H1 (cell line): ENCODE results near the gene KLHL3. TPM values are rescaled to one million over a fixed set of nuclear protein-coding genes. Genes with fewer than 3 reads are reported as not detected.

ENCODE experiments used
- BACH1 ChIP-seq: IDR thresholded peaks from 2 replicates; pipeline ENCODE4 v1.6.1; 2012; ENCODE audit warnings: low read length, improper control_type of control experiment
- CHD1 ChIP-seq: IDR thresholded peaks from 2 replicates; pipeline ENCODE4 v1.6.1; 2012; ENCODE audit warnings: low read depth, low read length, improper control_type of control experiment
- JUND ChIP-seq: IDR thresholded peaks from 2 replicates; pipeline ENCODE4 v1.6.1; 2011; ENCODE audit warnings: mild to moderate bottlenecking, improper control_type of control experiment, low read length
- POLR2A ChIP-seq, 2 experiments: IDR thresholded peaks; 1 replicate in 1 of 2; 2 replicates in 1 of 2; pipeline ENCODE4 v1.6.1; 2011; ENCODE audit warnings: low read depth in 2 of 2, low read length in 2 of 2, mild to moderate bottlenecking in 2 of 2; ENCODE audit errors: control extremely low read depth in 1 of 2
- RBBP5 ChIP-seq: IDR thresholded peaks from 2 replicates; pipeline ENCODE4 v1.7.1; 2012; ENCODE audit warnings: low read depth, mild to moderate bottlenecking, inconsistent platforms, low read length, moderate library complexity, borderline replicate concordance
- SIX5 ChIP-seq: IDR thresholded peaks from 2 replicates; pipeline ENCODE4 v1.6.1; 2011; ENCODE audit warnings: mild to moderate bottlenecking, low read depth, low read length
- TAF1 ChIP-seq: IDR thresholded peaks from 2 replicates; pipeline ENCODE4 v1.6.1; 2011; ENCODE audit warnings: mild to moderate bottlenecking, low read depth, low read length
- TAF7 ChIP-seq: optimal IDR thresholded peaks from 2 replicates; pipeline ENCODE3; 2011; ENCODE audit warnings: low read depth, mild to moderate bottlenecking, inconsistent platforms, low read length, moderate library complexity, borderline replicate concordance
- polyA plus RNA-seq, 7 experiments: library from polyadenylated mRNA; depleted of rRNA in 3 of 7; stranded (reverse) in 5 of 7; unstranded in 2 of 7; fragments of >200 nt in 5 of 7; fragments of 200-250 nt in 2 of 7; gene quantifications; 1 replicate in 5 of 7; 2 replicates in 1 of 7; 4 replicates in 1 of 7; pipeline versions ENCODE4 v1.2.1 to v1.2.3, GENCODE V29; 2011 to 2013; ENCODE audit warnings: missing spikeins in 2 of 7, mixed read lengths in 2 of 7
- total RNA-seq: library from RNA; stranded (reverse); fragmentation: NEBNext Ultra II Directional; extraction: Animal tissue kit (Norgen Biotek cat#: 25700); gene quantifications from 2 replicates; pipeline ENCODE4 v1.2.1, GENCODE V29; 2021
- TF ChIP-seq, protein P1 (sequence below), 3 experiments: IDR thresholded peaks; 1 replicate in 2 of 3; 2 replicates in 1 of 3; pipeline versions ENCODE4 v1.5.1 to v1.6.1; 2011; ENCODE audit warnings: low read length in 3 of 3, mild to moderate bottlenecking in 3 of 3, inconsistent platforms in 2 of 3, low read depth in 1 of 3, moderate library complexity in 1 of 3; ENCODE audit not compliant: insufficient read depth in 1 of 3; ENCODE audit errors: control extremely low read depth in 1 of 3

Gene KLHL3
- total and polyA plus RNA-seq, 2 of the 8 experiments (the other 6 are each of a cell fraction or from before 2014, with no cell fraction given) = 7.4 to 13.7 TPM

DNA sequence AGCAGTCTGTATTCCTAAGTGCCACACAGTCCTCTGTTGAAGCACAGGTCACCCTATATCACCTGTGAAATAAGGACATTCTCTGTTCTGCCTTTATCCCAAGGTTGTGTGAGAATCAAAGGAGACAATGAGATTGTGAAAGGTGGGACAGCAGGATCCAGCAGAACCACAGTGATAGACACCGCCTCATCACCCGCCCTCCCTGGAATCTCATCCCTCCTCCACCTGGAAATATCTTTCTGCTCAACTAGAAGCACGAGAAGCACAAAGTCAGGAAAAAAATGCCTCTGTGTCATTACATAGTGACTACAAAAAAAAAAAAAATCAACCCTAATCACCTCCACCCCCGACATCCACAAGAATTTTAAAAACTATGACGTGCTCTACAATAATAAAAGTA, 32.3 kb downstream of the KLHL3 start (continued):
- TF ChIP-seq, protein P1, sequence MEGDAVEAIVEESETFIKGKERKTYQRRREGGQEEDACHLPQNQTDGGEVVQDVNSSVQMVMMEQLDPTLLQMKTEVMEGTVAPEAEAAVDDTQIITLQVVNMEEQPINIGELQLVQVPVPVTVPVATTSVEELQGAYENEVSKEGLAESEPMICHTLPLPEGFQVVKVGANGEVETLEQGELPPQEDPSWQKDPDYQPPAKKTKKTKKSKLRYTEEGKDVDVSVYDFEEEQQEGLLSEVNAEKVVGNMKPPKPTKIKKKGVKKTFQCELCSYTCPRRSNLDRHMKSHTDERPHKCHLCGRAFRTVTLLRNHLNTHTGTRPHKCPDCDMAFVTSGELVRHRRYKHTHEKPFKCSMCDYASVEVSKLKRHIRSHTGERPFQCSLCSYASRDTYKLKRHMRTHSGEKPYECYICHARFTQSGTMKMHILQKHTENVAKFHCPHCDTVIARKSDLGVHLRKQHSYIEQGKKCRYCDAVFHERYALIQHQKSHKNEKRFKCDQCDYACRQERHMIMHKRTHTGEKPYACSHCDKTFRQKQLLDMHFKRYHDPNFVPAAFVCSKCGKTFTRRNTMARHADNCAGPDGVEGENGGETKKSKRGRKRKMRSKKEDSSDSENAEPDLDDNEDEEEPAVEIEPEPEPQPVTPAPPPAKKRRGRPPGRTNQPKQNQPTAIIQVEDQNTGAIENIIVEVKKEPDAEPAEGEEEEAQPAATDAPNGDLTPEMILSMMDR (IDR thresholded peaks at IDR 0.05; ENCODE audit: control extremely low read depth in 1 of 3, insufficient read depth in 1 of 3, low read depth in 1 of 3, low read length in 3 of 3) = no peak
- no peak for TF ChIP-seq BACH1
- TF ChIP-seq JUND = no peak
- TF ChIP-seq TAF7 = no peak
- no peak for TF ChIP-seq SIX5
- TF ChIP-seq TAF1 = no peak
- no peak for TF ChIP-seq RBBP5
- TF ChIP-seq CHD1 = no peak
- TF ChIP-seq POLR2A (IDR thresholded peaks at IDR 0.05; ENCODE audit: control extremely low read depth in 1 of 2, low read depth in 2 of 2, low read length in 2 of 2) = no peak
- TF ChIP-seq, all 59 proteins: peak for 0
